Glomerular endothelial cell (primary cell): ENCODE measurements around the gene IFI16. TPM values are rescaled to one million over a fixed set of nuclear protein-coding genes. Genes with fewer than 3 reads are reported as not detected.
"Not testable (repeated sequence)": the region's sequence is repeated elsewhere in the genome, so short reads cannot be mapped to it uniquely, and the experiment has no call there.

Experiments
- DNase-seq: peaks from one replicate; pipeline ENCODE4 v3.0.0-alpha.2; 2011; ENCODE audit warnings: low read depth, low spot score; ENCODE audit errors: extremely low read depth
- total RNA-seq: library from RNA; depleted of rRNA; stranded (reverse); fragments of >200 nt; gene quantifications from 2 replicates; pipeline ENCODE4 v1.2.3, GENCODE V29; 2015

The IFI16 gene
- total RNA-seq, 1 donor from 2014 or later: 180 TPM

DNA sequence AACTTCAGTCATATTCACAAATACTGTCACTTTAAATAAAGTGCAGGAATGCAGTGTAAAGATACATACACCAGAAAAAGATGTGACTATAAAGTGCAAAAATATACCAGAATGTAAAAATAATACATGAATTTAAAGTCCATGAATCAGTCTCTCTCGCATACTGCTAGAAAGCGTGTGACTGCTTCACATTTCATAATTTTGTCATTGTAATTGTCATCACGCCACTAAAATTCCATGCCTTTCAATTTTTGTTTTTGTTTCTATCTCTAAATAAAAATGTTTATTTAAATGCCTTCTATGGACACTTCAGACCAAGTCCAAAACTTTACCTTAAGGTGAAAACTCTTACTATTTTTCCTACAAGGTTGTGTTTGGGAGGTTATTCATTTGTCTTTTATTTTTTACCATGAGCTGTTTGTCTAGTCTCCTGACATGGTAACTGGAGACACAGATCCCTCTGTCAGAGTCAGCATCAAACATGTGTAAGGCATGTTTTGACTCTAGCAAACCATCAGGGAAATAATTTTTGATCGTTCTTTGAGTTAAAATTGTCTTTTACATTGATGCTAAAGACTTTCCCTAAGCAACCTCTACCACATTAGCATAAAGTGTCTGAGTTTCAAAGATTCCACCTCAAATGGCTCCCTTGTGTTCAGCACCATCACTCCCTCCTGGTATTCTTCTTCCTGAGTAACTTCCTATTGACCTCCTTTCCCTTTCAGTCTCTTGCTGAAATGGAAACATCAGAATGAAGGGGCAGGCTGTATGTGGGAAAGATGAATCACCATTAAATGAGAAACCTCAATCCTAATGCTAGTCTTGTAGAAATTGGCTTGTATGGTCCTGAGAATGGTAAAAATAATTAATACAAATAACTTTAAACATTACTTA, 80.8 kb downstream of the IFI16 start:
- no peak for DNase-seq

DNA sequence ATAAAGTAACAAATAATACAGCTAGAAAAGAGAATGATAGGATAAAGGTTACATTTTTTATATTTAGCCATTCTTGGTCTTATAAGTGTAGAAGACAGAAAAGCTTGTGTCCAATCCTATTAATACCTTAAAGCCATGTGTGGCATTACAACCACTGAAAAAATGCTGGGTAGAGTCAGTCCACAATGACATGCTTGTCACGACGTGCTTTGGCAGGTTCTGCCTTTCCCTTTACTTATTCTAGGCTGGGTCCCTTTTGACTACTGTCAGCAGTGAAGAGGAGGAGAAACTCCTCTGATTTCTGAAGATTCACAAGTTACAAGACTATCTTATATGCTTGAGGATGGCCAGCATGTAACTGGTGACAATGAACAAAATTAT, 81.5 kb downstream of the IFI16 start:
- DNase-seq: no peak

DNA sequence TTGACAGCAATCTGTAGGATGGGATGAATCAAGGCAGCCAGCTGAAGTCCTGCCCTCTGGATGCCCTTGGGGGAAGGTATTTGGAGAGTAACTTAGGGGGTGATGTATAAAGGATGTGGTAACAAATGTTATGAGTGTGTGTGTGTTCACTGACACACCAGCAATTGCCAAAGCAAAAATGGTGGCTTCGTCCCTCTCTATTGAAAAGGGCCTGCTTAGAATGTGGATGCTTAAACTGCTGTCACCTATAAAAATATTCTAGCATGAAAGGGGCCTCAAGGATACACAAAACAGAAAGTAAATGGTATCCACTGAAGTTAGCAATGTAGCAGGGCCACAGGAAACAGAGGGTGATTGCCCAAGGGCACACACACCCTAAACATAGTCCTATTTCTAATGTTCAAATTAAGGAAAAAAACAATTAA, 81.9 kb downstream of the IFI16 start:
- DNase-seq: no peak

DNA sequence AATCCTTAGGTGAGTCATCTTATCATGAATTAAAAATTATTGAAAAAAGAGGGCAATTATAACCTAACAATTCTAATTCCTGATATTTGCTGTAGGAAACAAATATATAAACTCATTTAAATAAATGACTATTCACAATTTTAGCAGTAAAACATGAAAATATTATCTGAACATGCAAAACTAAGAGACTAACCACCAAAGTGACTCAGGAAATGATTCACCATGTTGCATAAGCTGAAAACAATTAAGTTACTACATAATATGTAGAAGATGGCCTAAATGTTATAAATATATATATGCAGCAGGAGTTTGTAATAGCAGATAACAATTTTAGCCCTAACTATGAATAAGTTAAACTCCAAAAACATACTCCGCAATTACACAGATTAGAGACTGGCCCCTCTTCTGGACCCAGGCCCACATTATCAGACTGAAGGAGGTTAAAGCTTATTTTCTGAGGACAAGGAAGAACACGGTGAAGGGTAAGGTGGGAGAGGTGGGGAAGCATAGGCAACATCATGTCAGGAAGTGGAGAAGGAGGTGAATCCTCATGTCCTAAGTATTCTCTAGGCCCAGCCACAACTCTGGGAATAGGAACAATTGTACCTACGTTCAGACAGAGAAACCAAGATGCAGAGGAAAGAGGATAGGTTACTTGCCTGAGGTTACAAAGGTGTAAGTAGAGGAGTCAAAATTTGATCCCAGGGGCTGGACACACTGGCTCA, 82.5 kb downstream of the IFI16 start:
- no peak for DNase-seq

DNA sequence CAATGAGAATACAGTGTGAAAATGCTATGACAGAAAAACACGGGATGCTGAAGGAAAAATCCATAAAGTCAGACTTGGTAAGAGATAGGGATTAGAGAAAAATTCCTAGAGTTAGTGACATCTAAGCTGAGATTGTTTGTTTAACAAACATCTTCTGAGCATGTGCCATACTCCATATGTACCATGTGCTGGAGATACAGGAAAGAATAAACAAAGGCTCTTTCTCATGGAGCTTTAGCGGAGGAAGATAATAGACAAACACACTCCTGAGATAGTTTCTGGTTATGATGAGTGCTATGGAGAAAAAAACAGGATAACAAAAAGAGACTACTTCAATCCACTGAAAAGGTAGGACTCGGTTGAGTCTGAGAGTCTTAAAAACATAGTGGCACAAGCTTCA, 88.9 kb downstream of the IFI16 start:
- no peak for DNase-seq

DNA sequence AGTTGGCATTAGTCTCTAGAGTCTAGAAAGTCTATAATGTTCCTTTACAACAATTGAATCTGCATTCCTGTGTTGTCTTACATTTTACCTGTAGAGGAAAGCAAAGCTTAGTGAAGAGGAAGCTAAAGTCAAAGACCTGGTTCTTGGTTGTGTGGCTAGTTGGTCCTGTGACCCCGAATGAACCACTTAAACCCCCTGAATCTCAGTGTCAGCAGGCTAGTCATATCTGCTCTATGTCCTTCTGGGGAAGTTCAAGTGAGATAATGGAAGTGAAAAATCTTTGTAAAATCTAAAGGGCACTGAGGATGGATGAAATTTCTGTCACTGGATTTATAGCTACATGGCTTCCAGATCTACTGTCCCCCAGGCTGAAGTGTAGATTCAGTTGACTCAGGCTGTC, 90.9 kb downstream of the IFI16 start:
- DNase-seq: no peak

DNA sequence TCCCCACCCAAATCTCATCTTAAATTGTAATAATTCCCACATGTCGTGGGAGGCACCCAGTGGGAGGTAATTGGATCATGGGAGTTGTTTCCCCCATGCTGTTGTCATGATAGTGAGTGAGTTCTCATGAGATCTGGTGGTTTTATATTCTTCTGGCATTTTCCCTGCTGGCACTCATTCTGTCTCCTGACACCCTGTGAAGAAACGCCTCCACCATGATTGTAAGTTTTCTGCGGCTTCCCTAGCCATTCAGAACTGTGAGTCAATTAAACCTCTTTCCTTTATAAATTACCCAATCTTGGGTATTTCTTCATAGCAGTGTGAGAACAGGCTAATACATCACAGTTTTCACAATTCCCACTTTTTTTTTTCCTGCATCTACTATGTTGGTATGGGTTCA, 93.3 kb downstream of the IFI16 start:
- DNase-seq: not testable (repeated sequence)

Other genes starting within 250 kb of the IFI16 start
- gene OR6N1, start 237.7 kb upstream of the IFI16 start, total RNA-seq: not detected in 2 replicates
- gene OR6N2, start 228.7 kb upstream of the IFI16 start, total RNA-seq: not detected in 2 replicates
- gene MNDA, start 178.6 kb upstream of the IFI16 start, total RNA-seq: not detected in 2 replicates
- not detected in 2 replicates for gene PYHIN1, start 78.4 kb upstream of the IFI16 start, total RNA-seq
- gene AIM2, start 66.9 kb downstream of the IFI16 start, total RNA-seq: not detected in 2 replicates
- gene CADM3, start 161.7 kb downstream of the IFI16 start, total RNA-seq: 0.76 TPM in 1 of 2 replicates, not detected in the other
- 0.06 TPM in 1 of 2 replicates, not detected in the other for gene ACKR1, start 195.0 kb downstream of the IFI16 start, total RNA-seq